ENCODE data around the gene TRAF3IP1.

GRCh38 chr2:238314576-238314975 lies 5.7 kb upstream of the TRAF3IP1 start:
- no peak for TF ChIP-seq CTCF (conservative IDR thresholded peaks at IDR 0.05; ENCODE audit: low read depth, low read length)
- no peak for TF ChIP-seq EZH2 (IDR thresholded peaks at IDR 0.05; ENCODE audit: low read length, unreplicated experiment)
- TF ChIP-seq EZH2phosphoT487 (IDR thresholded peaks at IDR 0.05; ENCODE audit: borderline replicate concordance, low read length), result no peak
